ENCODE results near the gene QSER1.

Gene QSER1

GRCh38 chr11:32895471-32895870, 2.9 kb downstream of the QSER1 start:
- TF ChIP-seq CTCF (IDR thresholded peaks at IDR 0.05; ENCODE audit: low read depth, low read length): no peak
- no peak for DNase-seq (ENCODE audit: low read depth in 2 of 2)
- H3K4me3 ChIP-seq (replicated peaks in 1 of 2; ENCODE audit: low read depth in 2 of 2, low read length in 2 of 2): no peak overlapping the region

- TF ChIP-seq CTCF (IDR thresholded peaks at IDR 0.05; ENCODE audit: low read depth, low read length): no peak
- H3K4me3 ChIP-seq (replicated peaks in 1 of 2; ENCODE audit: low read depth in 2 of 2, low read length in 2 of 2): no peak overlapping the region
- no peak for DNase-seq (ENCODE audit: low read depth in 2 of 2)
Observed at GRCh38 chr11:32897103-32897502, 4.5 kb downstream of the QSER1 start.

- H3K4me3 ChIP-seq (replicated peaks in 1 of 2; ENCODE audit: low read depth in 2 of 2, low read length in 2 of 2): no peak overlapping the region
- no peak for DNase-seq (ENCODE audit: low read depth in 2 of 2)
- no peak for TF ChIP-seq CTCF (IDR thresholded peaks at IDR 0.05; ENCODE audit: low read depth, low read length)
Observed at GRCh38 chr11:32899438-32899837, 6.8 kb downstream of the QSER1 start.

- no peak overlapping the region for H3K4me3 ChIP-seq (replicated peaks in 1 of 2; ENCODE audit: low read depth in 2 of 2, low read length in 2 of 2)
- TF ChIP-seq CTCF (IDR thresholded peaks at IDR 0.05; ENCODE audit: low read depth, low read length): no peak
- DNase-seq (ENCODE audit: low read depth in 2 of 2): no peak
Observed at GRCh38 chr11:32902089-32902665, 9.6 kb downstream of the QSER1 start.

GRCh38 chr11:32905028-32905667, 12.5 kb downstream of the QSER1 start:
- TF ChIP-seq CTCF (IDR thresholded peaks at IDR 0.05; ENCODE audit: low read depth, low read length): no peak
- H3K4me3 ChIP-seq (replicated peaks in 1 of 2; ENCODE audit: low read depth in 2 of 2, low read length in 2 of 2): no peak overlapping the region
- peak; percentile 5 to 25 for DNase-seq (ENCODE audit: low read depth in 2 of 2)

GRCh38 chr11:32908619-32909018, 16.0 kb downstream of the QSER1 start:
- DNase-seq (ENCODE audit: low read depth in 2 of 2): no peak
- no peak overlapping the region for H3K4me3 ChIP-seq (replicated peaks in 1 of 2; ENCODE audit: low read depth in 2 of 2, low read length in 2 of 2)
- no peak for TF ChIP-seq CTCF (IDR thresholded peaks at IDR 0.05; ENCODE audit: low read depth, low read length)

- no peak overlapping the region for H3K4me3 ChIP-seq (replicated peaks in 1 of 2; ENCODE audit: low read depth in 2 of 2, low read length in 2 of 2)
- no peak for DNase-seq (ENCODE audit: low read depth in 2 of 2)
- no peak for TF ChIP-seq CTCF (IDR thresholded peaks at IDR 0.05; ENCODE audit: low read depth, low read length)
Observed at GRCh38 chr11:32911413-32911812, 18.8 kb downstream of the QSER1 start.
